Astrocyte (in vitro differentiated cells and primary cell): ENCODE measurements around the gene JAZF1. TPM values are rescaled to one million over a fixed set of nuclear protein-coding genes. Genes with fewer than 3 reads are reported as not detected.
A peak's percentile ranks its signal among the peaks of the same experiment; 100 is the strongest.

Source experiments
- DNase-seq: peaks from one replicate; pipeline ENCODE4 v3.0.0-alpha.2; 2010; ENCODE audit warnings: low read depth
- FAIRE-seq: peaks from 2 replicates; lab custom pipeline; 2011; peaks lifted over from hg19 to GRCh38; lab: Jason Lieb, UNC
- H2AFZ ChIP-seq: 2 replicates; pipeline ENCODE4 v1.6.0; 2012; ENCODE audit warnings: low read depth, low read length, inconsistent platforms
- H3K27ac ChIP-seq: 2 replicates; pipeline ENCODE4 v1.5.1; 2011; ENCODE audit warnings: low read depth, low read length, inconsistent platforms
- H3K27me3 ChIP-seq: 2 replicates; pipeline ENCODE4 v1.6.0; 2011; ENCODE audit warnings: low read length, inconsistent platforms; ENCODE audit not compliant: insufficient read depth
- H3K36me3 ChIP-seq: 2 replicates; pipeline ENCODE4 v1.5.1; 2011; ENCODE audit warnings: low read length, inconsistent platforms; ENCODE audit not compliant: insufficient read depth
- H3K4me1 ChIP-seq: 2 replicates; pipeline ENCODE4 v1.5.1; 2011; ENCODE audit warnings: low read length, inconsistent platforms; ENCODE audit not compliant: insufficient read depth
- H3K4me2 ChIP-seq: 2 replicates; pipeline ENCODE4 v1.6.0; 2012; ENCODE audit warnings: low read length, inconsistent platforms
- H3K4me3 ChIP-seq: 2 replicates; pipeline ENCODE4 v1.5.1; 2011; ENCODE audit warnings: low read depth, mild to moderate bottlenecking, low read length, inconsistent platforms; ENCODE audit not compliant: insufficient read depth
- H3K79me2 ChIP-seq: 2 replicates; pipeline ENCODE4 v1.6.0; 2012; ENCODE audit warnings: mild to moderate bottlenecking, low read length, inconsistent platforms; ENCODE audit not compliant: insufficient read depth
- H3K9ac ChIP-seq: 2 replicates; pipeline ENCODE4 v1.6.0; 2012; ENCODE audit warnings: mild to moderate bottlenecking, low read length, inconsistent platforms
- H3K9me3 ChIP-seq: 2 replicates; pipeline ENCODE4 v1.5.1; 2012; ENCODE audit warnings: low read depth, mild to moderate bottlenecking, low read length, inconsistent platforms; ENCODE audit not compliant: insufficient read depth
- H4K20me1 ChIP-seq: 2 replicates; pipeline ENCODE4 v1.6.0; 2012; ENCODE audit warnings: low read length, inconsistent platforms; ENCODE audit not compliant: insufficient read depth
- H3K27ac Mint-ChIP-seq: one replicate; pipeline ENCODE4 v1.8.0; 2021; ENCODE audit warnings: mild to moderate bottlenecking, mixed read lengths; ENCODE audit not compliant: unreplicated experiment
- H3K27me3 Mint-ChIP-seq: one replicate; pipeline ENCODE4 v1.8.0; 2021; ENCODE audit warnings: low read depth, mixed read lengths; ENCODE audit not compliant: unreplicated experiment
- H3K36me3 Mint-ChIP-seq: one replicate; pipeline ENCODE4 v1.8.0; 2021; ENCODE audit warnings: low read depth, mixed read lengths; ENCODE audit not compliant: unreplicated experiment
- H3K4me1 Mint-ChIP-seq: one replicate; pipeline ENCODE4 v1.8.0; 2021; ENCODE audit warnings: low read depth, mixed read lengths; ENCODE audit not compliant: unreplicated experiment
- H3K4me3 Mint-ChIP-seq: one replicate; pipeline ENCODE4 v1.8.0; 2021; ENCODE audit warnings: mild to moderate bottlenecking, moderate library complexity, mixed read lengths; ENCODE audit not compliant: unreplicated experiment
- H3K9me3 Mint-ChIP-seq: one replicate; pipeline ENCODE4 v1.8.0; 2021; ENCODE audit warnings: mild to moderate bottlenecking, mixed read lengths; ENCODE audit not compliant: unreplicated experiment
- CTCF ChIP-seq: IDR thresholded peaks from 2 replicates; pipeline ENCODE4 v1.5.1; 2011; ENCODE audit warnings: low read depth, mild to moderate bottlenecking, inconsistent platforms, low read length, moderate library complexity; ENCODE audit not compliant: insufficient read depth
- EZH2 ChIP-seq: IDR thresholded peaks from 2 replicates; pipeline ENCODE4 v1.6.1; 2012; ENCODE audit warnings: mild to moderate bottlenecking, low read length, inconsistent platforms; ENCODE audit not compliant: insufficient read depth
- total RNA-seq: library from RNA; stranded (reverse); gene quantifications from 2 replicates; pipeline ENCODE4 v1.2.1, GENCODE V29; 2021

JAZF1 gene
- total RNA-seq, 1 donor from 2014 or later = 20.1 TPM

DNA sequence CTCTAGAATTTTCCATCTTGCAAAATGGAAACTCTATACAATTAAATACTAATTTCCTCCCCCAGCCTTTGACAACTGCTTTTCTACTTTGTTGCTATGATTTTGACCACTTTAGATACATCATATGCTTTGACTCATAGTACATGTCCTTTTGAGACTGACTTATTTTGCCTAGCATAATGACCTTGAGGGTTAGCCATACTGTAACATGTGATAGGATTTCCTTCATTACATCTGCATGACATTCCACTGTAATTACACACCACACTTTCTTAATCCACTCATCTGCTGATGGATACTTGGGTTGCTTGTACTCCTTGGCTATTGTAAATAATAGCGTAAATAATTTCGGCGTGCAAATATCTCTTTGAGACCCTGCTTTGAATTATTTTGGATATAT, 127.7 kb downstream of the JAZF1 start:
- no peak for FAIRE-seq
- Mint-ChIP-seq H3K4me1 (peaks cover 49% of the 10 kb centered on the region), H3K9me3 (no peaks in the 10 kb centered on the region), H3K36me3 (peaks cover 1% of the 10 kb centered on the region), H3K27ac (no peak overlapping the region), H3K27me3 (no peaks in the 10 kb centered on the region), H3K4me3 (no peak overlapping the region)
- DNase-seq = peak; percentile 67
- no peaks in the 10 kb centered on the region for H3K27me3 ChIP-seq
- no peak overlapping the region for H3K9ac ChIP-seq
- H3K36me3 ChIP-seq = no peaks in the 10 kb centered on the region
- no peaks in the 10 kb centered on the region for H3K79me2 ChIP-seq
- no peaks in the 10 kb centered on the region for H4K20me1 ChIP-seq
- no peak overlapping the region for H3K4me3 ChIP-seq
- H2AFZ ChIP-seq = no peak overlapping the region
- no peak overlapping the region for H3K27ac ChIP-seq
- H3K4me2 ChIP-seq = no peak overlapping the region
- TF ChIP-seq EZH2 = no peak
- no peak for TF ChIP-seq CTCF
- peaks cover 3% of the 10 kb centered on the region for H3K4me1 ChIP-seq
- no peaks in the 10 kb centered on the region for H3K9me3 ChIP-seq

GRCh38 chr7:28048694-28049093, 131.9 kb downstream of the JAZF1 start:
- no peaks in the 10 kb centered on the region for H3K79me2 ChIP-seq
- no peaks in the 10 kb centered on the region for H3K9me3 Mint-ChIP-seq
- no peaks in the 10 kb centered on the region for H3K9me3 ChIP-seq
- H3K27ac Mint-ChIP-seq = no peak overlapping the region
- H3K4me1 Mint-ChIP-seq = peaks cover 25% of the 10 kb centered on the region
- H4K20me1 ChIP-seq = no peaks in the 10 kb centered on the region
- no peaks in the 10 kb centered on the region for H3K36me3 ChIP-seq
- H3K36me3 Mint-ChIP-seq = no peaks in the 10 kb centered on the region
- no peak overlapping the region for H2AFZ ChIP-seq
- no peak overlapping the region for H3K4me3 ChIP-seq
- DNase-seq (no peak), FAIRE-seq (no peak)
- H3K27ac ChIP-seq = no peak overlapping the region
- H3K27me3 Mint-ChIP-seq = no peaks in the 10 kb centered on the region
- TF ChIP-seq CTCF (no peak), EZH2 (no peak)
- H3K9ac ChIP-seq = no peak overlapping the region
- no peaks in the 10 kb centered on the region for H3K27me3 ChIP-seq
- no peak overlapping the region for H3K4me3 Mint-ChIP-seq
- H3K4me2 ChIP-seq = no peak overlapping the region
- H3K4me1 ChIP-seq = no peaks in the 10 kb centered on the region

DNA sequence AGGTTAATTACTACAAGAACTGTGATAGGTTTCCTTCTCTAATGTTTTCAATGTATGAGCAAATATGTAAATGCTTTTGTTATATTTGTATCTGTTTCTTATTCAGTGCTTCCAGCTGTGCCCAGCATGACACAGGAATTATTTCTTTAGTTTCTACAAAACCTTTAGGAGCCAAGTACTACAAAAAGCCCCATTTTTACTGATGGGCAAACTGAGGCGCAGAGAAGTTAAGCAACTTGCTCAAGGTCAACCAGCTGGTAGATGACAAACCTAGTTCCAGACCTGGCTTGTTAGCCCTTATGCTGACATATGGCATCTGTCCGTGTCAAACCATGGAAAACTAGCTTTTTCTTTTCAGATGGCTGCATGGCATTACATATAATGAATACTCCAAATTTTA, 134.6 kb downstream of the JAZF1 start:
- Mint-ChIP-seq H3K36me3 (no peaks in the 10 kb centered on the region), H3K4me1 (peaks cover 17% of the 10 kb centered on the region), H3K27me3 (no peaks in the 10 kb centered on the region), H3K9me3 (no peaks in the 10 kb centered on the region), H3K27ac (no peak overlapping the region), H3K4me3 (no peak overlapping the region)
- no peaks in the 10 kb centered on the region for H3K79me2 ChIP-seq
- H3K9ac ChIP-seq = no peak overlapping the region
- H3K9me3 ChIP-seq = no peaks in the 10 kb centered on the region
- H3K4me1 ChIP-seq = peaks cover 11% of the 10 kb centered on the region
- no peak overlapping the region for H3K4me2 ChIP-seq
- H3K4me3 ChIP-seq = no peak overlapping the region
- DNase-seq (no peak), FAIRE-seq (no peak)
- H2AFZ ChIP-seq = no peak overlapping the region
- H3K27ac ChIP-seq = no peak overlapping the region
- no peaks in the 10 kb centered on the region for H3K36me3 ChIP-seq
- no peaks in the 10 kb centered on the region for H4K20me1 ChIP-seq
- no peak for TF ChIP-seq EZH2
- TF ChIP-seq CTCF = no peak
- H3K27me3 ChIP-seq = no peaks in the 10 kb centered on the region
